NB4 (cell line): Measurements from ENCODE around the gene NFATC2.

Experiments used
- CTCF ChIP-seq: IDR thresholded peaks from one replicate; pipeline ENCODE4 v1.5.1; 2012; ENCODE audit warnings: low read depth, low read length
- MYC ChIP-seq: IDR thresholded peaks from 2 replicates; pipeline ENCODE4 v1.6.1; 2011; ENCODE audit warnings: low read depth, low read length
- POLR2A ChIP-seq: IDR thresholded peaks from 2 replicates; pipeline ENCODE4 v1.6.1; 2011; ENCODE audit warnings: mild to moderate bottlenecking; ENCODE audit not compliant: insufficient read length; ENCODE audit errors: extremely low read depth

GRCh38 chr20:51427651-51428291 lies 114.7 kb downstream of the NFATC2 start:
- TF ChIP-seq CTCF = no peak
- TF ChIP-seq POLR2A = no peak
- no peak for TF ChIP-seq MYC
